ENCODE results near the gene SRGN.

SRGN gene

DNA sequence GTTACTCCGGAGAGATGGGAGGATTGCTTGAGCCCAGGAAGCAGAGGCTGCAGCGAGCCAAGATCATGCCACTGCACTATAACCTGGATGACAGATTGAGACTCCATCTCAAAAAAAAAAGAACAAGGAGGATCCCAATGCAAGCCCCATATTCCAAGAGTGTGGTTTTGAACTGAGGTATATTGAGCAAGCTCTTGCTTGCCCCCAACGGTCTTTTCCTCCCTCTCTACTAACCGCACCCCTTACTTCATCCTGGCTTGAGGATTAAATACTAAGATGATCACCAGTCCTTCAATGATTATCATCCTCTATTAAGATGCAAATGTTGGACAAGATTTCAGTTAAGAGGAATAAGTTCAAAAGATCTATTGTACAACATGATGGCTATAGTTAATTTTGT lies 12.5 kb upstream of the SRGN start:
- ATAC-seq (ENCODE audit: low read depth) (no peak), DNase-seq (ENCODE audit: low spot score) (no peak)
- no peak overlapping the region for H3K27ac ChIP-seq (ENCODE audit: poor library complexity, severe bottlenecking)
- H3K27me3 ChIP-seq (ENCODE audit: insufficient read depth, poor library complexity, severe bottlenecking), result no peaks in the 10 kb centered on the region
- H3K4me3 ChIP-seq (ENCODE audit: severe bottlenecking), result no peak overlapping the region
- H3K4me1 ChIP-seq (ENCODE audit: insufficient read depth, poor library complexity, severe bottlenecking), result no peaks in the 10 kb centered on the region
- H3K9me3 ChIP-seq (ENCODE audit: severe bottlenecking), result no peaks in the 10 kb centered on the region
- no peaks in the 10 kb centered on the region for H3K36me3 ChIP-seq (ENCODE audit: low read depth)
- TF ChIP-seq, protein P1, sequence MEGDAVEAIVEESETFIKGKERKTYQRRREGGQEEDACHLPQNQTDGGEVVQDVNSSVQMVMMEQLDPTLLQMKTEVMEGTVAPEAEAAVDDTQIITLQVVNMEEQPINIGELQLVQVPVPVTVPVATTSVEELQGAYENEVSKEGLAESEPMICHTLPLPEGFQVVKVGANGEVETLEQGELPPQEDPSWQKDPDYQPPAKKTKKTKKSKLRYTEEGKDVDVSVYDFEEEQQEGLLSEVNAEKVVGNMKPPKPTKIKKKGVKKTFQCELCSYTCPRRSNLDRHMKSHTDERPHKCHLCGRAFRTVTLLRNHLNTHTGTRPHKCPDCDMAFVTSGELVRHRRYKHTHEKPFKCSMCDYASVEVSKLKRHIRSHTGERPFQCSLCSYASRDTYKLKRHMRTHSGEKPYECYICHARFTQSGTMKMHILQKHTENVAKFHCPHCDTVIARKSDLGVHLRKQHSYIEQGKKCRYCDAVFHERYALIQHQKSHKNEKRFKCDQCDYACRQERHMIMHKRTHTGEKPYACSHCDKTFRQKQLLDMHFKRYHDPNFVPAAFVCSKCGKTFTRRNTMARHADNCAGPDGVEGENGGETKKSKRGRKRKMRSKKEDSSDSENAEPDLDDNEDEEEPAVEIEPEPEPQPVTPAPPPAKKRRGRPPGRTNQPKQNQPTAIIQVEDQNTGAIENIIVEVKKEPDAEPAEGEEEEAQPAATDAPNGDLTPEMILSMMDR (IDR thresholded peaks at IDR 0.05; ENCODE audit: poor library complexity, severe bottlenecking), result no peak

DNA sequence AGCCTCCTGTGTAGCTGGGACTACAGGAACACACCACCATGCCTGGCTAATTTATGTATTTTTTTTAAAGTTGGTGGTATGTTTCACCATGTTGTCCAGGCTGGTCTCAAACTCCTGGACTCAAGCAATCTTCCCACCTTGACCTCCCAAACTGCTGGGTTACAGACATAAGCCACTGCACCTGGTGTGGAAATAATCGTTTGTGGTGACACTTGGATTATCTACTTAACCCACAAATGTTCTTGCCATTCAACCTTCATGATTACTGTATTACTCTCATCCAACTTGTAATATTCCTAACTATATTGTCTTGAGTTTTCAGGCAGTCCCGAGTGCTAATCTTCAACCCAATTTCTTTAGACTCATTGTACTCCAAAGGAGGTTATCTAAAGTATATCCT lies 9.6 kb upstream of the SRGN start:
- H3K36me3 ChIP-seq (ENCODE audit: low read depth), result no peaks in the 10 kb centered on the region
- ATAC-seq (ENCODE audit: low read depth) (no peak), DNase-seq (ENCODE audit: low spot score) (no peak)
- H3K4me3 ChIP-seq (ENCODE audit: severe bottlenecking), result no peak overlapping the region
- no peaks in the 10 kb centered on the region for H3K27me3 ChIP-seq (ENCODE audit: insufficient read depth, poor library complexity, severe bottlenecking)
- H3K9me3 ChIP-seq (ENCODE audit: severe bottlenecking), result no peaks in the 10 kb centered on the region
- H3K27ac ChIP-seq (ENCODE audit: poor library complexity, severe bottlenecking), result no peak overlapping the region
- H3K4me1 ChIP-seq (ENCODE audit: insufficient read depth, poor library complexity, severe bottlenecking), result no peaks in the 10 kb centered on the region
- TF ChIP-seq, protein P1 (IDR thresholded peaks at IDR 0.05; ENCODE audit: poor library complexity, severe bottlenecking), result no peak

DNA sequence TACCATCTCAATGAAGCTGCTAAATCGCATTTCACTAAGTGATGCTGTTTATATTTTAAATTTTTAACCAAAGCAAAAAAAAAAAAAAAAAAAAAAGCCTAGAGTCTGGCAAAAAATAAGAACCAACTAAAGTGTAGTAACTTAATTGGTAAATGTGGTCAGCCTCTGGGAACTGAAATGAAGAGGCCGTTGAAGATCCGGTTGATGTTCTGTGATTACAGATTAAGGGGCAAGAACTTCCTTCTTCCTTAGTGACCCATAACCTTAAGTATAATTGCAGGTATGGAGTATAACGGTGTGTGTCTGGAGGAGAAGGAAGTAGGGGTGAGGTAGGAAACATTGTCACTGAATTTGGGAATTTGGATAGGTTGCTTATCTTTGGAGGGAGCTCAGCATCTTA lies 7.7 kb upstream of the SRGN start:
- TF ChIP-seq, protein P1 (IDR thresholded peaks at IDR 0.05; ENCODE audit: poor library complexity, severe bottlenecking), result no peak
- ATAC-seq (ENCODE audit: low read depth) (no peak), DNase-seq (ENCODE audit: low spot score) (no peak)
- Histone ChIP-seq H3K27ac (ENCODE audit: poor library complexity, severe bottlenecking) (no peak overlapping the region), H3K9me3 (ENCODE audit: severe bottlenecking) (no peaks in the 10 kb centered on the region), H3K4me1 (ENCODE audit: insufficient read depth, poor library complexity, severe bottlenecking) (no peaks in the 10 kb centered on the region), H3K36me3 (ENCODE audit: low read depth) (no peaks in the 10 kb centered on the region), H3K27me3 (ENCODE audit: insufficient read depth, poor library complexity, severe bottlenecking) (no peaks in the 10 kb centered on the region), H3K4me3 (ENCODE audit: severe bottlenecking) (no peak overlapping the region)

DNA sequence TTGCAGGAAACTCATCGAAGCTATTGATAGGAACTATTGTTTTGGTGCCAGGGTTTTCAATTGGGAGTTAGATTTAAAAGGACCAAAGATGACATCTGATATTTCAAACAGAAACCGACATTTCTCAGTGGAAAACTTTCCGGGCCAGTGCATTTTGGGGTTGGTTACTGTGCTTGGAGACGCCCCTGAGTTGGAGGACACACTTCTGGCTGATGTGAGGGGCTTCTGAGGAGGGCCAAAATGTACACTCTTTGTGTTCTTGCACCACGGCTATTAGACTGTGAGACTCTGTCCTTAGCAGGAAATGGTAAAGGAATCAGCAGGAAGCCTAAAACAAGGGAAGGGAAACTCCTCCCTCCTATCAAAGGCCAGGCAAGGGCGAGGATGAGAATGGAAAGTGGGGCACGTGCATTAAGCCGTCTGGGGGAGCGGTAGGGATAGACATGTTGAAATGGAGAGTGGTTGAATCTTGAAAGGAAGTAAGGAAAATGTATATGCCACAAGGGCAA lies 1.8 kb upstream of the SRGN start:
- H3K4me3 ChIP-seq (ENCODE audit: severe bottlenecking), result no peak overlapping the region
- no peaks in the 10 kb centered on the region for H3K27me3 ChIP-seq (ENCODE audit: insufficient read depth, poor library complexity, severe bottlenecking)
- TF ChIP-seq, protein P1 (IDR thresholded peaks at IDR 0.05; ENCODE audit: poor library complexity, severe bottlenecking), result no peak
- H3K9me3 ChIP-seq (ENCODE audit: severe bottlenecking), result no peaks in the 10 kb centered on the region
- peaks cover 11% of the 10 kb centered on the region for H3K4me1 ChIP-seq (ENCODE audit: insufficient read depth, poor library complexity, severe bottlenecking)
- DNase-seq (ENCODE audit: low spot score), result no peak
- ATAC-seq (ENCODE audit: low read depth), result no peak
- no peak overlapping the region for H3K27ac ChIP-seq (ENCODE audit: poor library complexity, severe bottlenecking)
- H3K36me3 ChIP-seq (ENCODE audit: low read depth), result no peaks in the 10 kb centered on the region

DNA sequence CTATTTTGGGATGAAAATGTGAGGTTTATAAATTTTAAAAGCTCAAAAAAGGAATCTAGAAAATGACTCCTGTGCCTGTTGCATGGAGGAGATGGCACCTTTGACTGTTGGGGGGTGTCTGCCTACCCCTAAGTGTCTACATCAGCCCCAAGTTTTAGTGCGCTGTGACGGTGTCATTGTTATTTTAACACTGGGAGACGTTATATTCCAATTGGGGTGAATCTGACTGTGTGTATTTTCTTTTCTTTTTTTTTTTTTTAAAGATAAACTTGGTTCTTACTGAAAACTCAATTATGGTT lies 517 bp downstream of the SRGN start:
- ATAC-seq (ENCODE audit: low read depth), result no peak
- Histone ChIP-seq H3K9me3 (ENCODE audit: severe bottlenecking) (no peaks in the 10 kb centered on the region), H3K36me3 (ENCODE audit: low read depth) (no peaks in the 10 kb centered on the region), H3K4me3 (ENCODE audit: severe bottlenecking) (peak overlapping the region; percentile 7), H3K4me1 (ENCODE audit: insufficient read depth, poor library complexity, severe bottlenecking) (peaks cover 14% of the 10 kb centered on the region), H3K27me3 (ENCODE audit: insufficient read depth, poor library complexity, severe bottlenecking) (no peaks in the 10 kb centered on the region), H3K27ac (ENCODE audit: poor library complexity, severe bottlenecking) (peak overlapping the region; percentile 4)
- TF ChIP-seq, protein P1 (IDR thresholded peaks at IDR 0.05; ENCODE audit: poor library complexity, severe bottlenecking), result no peak
- DNase-seq (ENCODE audit: low spot score), result no peak
